ENCODE data around the gene PET100.
A peak's percentile ranks its signal among the peaks of the same experiment; 100 is the strongest.

PET100 gene

DNA sequence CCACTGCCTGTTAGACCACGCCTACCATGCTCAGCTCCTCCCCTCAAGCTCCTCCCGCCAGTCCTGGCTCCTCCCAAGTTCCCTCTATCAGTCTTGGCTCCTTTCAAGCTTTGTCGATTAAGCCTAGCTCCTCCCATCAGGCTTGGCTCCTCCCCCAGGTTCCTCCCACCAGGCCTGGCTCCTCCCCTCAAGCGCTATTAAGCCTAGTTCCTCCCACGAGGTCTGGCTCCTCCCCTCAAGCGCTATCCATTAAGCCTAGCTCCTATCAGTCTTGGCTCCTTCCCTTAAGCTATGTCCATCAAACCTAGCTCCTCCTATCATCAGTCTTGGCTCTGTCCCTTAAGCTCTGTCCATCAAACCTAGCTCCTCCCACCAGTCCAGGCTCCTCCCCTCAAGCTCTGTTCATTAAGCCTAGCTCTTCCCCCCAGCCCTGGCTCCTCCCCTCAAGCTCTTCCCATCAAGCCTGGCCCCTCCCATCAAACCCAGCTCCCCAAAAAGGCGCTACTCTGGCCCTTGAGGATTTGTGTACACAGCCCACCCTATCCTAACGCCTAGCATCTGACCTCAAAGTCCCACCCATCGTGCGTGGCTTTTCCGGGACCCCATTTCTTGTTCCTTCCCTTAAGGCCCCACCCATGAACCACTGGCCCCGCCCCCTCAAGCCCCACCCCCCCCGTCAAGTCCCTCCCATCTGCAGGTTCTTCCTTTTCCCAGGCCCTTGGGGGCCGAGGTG, 23.9 kb upstream of the PET100 start:
- Histone ChIP-seq H2AK5ac (ENCODE audit: low read length, severe bottlenecking) (no peak overlapping the region), H4K91ac (ENCODE audit: low read length) (no peak overlapping the region), H2BK5ac (ENCODE audit: low read depth, low read length, poor library complexity, severe bottlenecking) (no peak overlapping the region), H2BK12ac (ENCODE audit: low read length in 2 of 2) (no peak overlapping the region), H3K79me1 (replicated peaks; ENCODE audit: low read length, poor library complexity, severe bottlenecking) (no peaks in the 10 kb centered on the region), H3K36me3 (ENCODE audit: control insufficient read depth in 1 of 2, insufficient read depth in 2 of 2, low read depth in 1 of 2, low read length in 2 of 2) (no peaks in the 10 kb centered on the region), H3K4me2 (ENCODE audit: low read length, poor library complexity, severe bottlenecking) (no peak overlapping the region), H3K9ac (ENCODE audit: low read length) (no peak overlapping the region), H3K14ac (ENCODE audit: low read length in 2 of 2) (no peak overlapping the region), H3K27me3 (ENCODE audit: control insufficient read depth in 1 of 2, insufficient read depth in 1 of 2, low read length in 2 of 2) (peaks cover 5 to 25% of the 10 kb centered on the region in 2 experiments), H3K4me1 (ENCODE audit: control insufficient read depth, insufficient read depth, low read depth, low read length) (no peaks in the 10 kb centered on the region), H4K8ac (ENCODE audit: low read length) (no peak overlapping the region), H3K9me3 (ENCODE audit: control insufficient read depth, low read length) (no peaks in the 10 kb centered on the region), H3K23ac (ENCODE audit: low read length in 2 of 2) (no peak overlapping the region), H3K4ac (ENCODE audit: low read depth in 1 of 2, low read length in 2 of 2) (no peak overlapping the region), H2BK15ac (ENCODE audit: low read depth, poor library complexity, severe bottlenecking) (no peak overlapping the region), H2AFZ (ENCODE audit: low read depth, low read length) (no peak overlapping the region), H2BK120ac (ENCODE audit: low read depth, low read length) (no peak overlapping the region), H3K27ac (ENCODE audit: low read length, poor library complexity, severe bottlenecking) (no peak overlapping the region), H3K4me3 (ENCODE audit: insufficient read depth in 1 of 2, low read depth in 1 of 2, low read length in 2 of 2) (no peak overlapping the region), H3K18ac (ENCODE audit: low read depth in 1 of 2, low read length in 2 of 2) (no peak overlapping the region)
- peak; percentile 14 for DNase-seq
- 76% methylated on average over 13 of the region's 14 CpGs for WGBS

DNA sequence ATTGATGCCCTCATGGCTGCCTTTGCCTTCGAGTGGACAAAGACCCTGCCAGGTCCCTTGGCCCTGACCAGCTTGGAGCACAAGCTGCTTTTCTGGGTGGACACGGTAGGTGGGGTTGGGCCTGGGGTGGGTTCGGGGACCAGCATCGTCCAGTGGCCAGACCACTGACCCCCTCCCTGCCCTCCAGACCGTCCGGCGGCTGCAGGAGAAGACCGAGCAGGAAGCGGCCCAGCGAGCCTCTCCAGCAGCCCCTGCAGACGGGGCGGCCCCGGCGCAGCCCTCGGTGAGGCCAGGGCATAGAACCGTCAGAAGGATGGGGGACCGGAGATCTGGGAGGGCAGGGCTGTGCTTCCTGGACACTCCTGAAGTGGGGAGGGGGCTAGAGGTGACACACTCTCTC, 23.3 kb upstream of the PET100 start:
- no peak overlapping the region for H3K9ac ChIP-seq (ENCODE audit: low read length)
- H3K27me3 ChIP-seq (ENCODE audit: control insufficient read depth in 1 of 2, insufficient read depth in 1 of 2, low read length in 2 of 2), result peaks cover 5 to 25% of the 10 kb centered on the region in 2 experiments
- no peak overlapping the region for H3K27ac ChIP-seq (ENCODE audit: low read length, poor library complexity, severe bottlenecking)
- no peak overlapping the region for H2BK15ac ChIP-seq (ENCODE audit: low read depth, poor library complexity, severe bottlenecking)
- H3K4me1 ChIP-seq (ENCODE audit: control insufficient read depth, insufficient read depth, low read depth, low read length), result no peaks in the 10 kb centered on the region
- no peak overlapping the region for H2BK5ac ChIP-seq (ENCODE audit: low read depth, low read length, poor library complexity, severe bottlenecking)
- no peak overlapping the region for H2BK120ac ChIP-seq (ENCODE audit: low read depth, low read length)
- no peak overlapping the region for H3K4ac ChIP-seq (ENCODE audit: low read depth in 1 of 2, low read length in 2 of 2)
- H4K8ac ChIP-seq (ENCODE audit: low read length), result no peak overlapping the region
- no peaks in the 10 kb centered on the region for H3K9me3 ChIP-seq (ENCODE audit: control insufficient read depth, low read length)
- no peak for DNase-seq
- H2AFZ ChIP-seq (ENCODE audit: low read depth, low read length), result no peak overlapping the region
- H3K23ac ChIP-seq (ENCODE audit: low read length in 2 of 2), result no peak overlapping the region
- H3K14ac ChIP-seq (ENCODE audit: low read length in 2 of 2), result peak overlapping the region in 1 of 2 experiments; percentile 71
- no peak overlapping the region for H3K4me2 ChIP-seq (ENCODE audit: low read length, poor library complexity, severe bottlenecking)
- H2AK5ac ChIP-seq (ENCODE audit: low read length, severe bottlenecking), result no peak overlapping the region
- 66% methylated on average over 4 of the region's 17 CpGs for WGBS
- H3K36me3 ChIP-seq (ENCODE audit: control insufficient read depth in 1 of 2, insufficient read depth in 2 of 2, low read depth in 1 of 2, low read length in 2 of 2), result no peaks in the 10 kb centered on the region
- no peak overlapping the region for H3K18ac ChIP-seq (ENCODE audit: low read depth in 1 of 2, low read length in 2 of 2)
- H4K91ac ChIP-seq (ENCODE audit: low read length), result no peak overlapping the region
- H2BK12ac ChIP-seq (ENCODE audit: low read length in 2 of 2), result no peak overlapping the region
- H3K79me1 ChIP-seq (replicated peaks; ENCODE audit: low read length, poor library complexity, severe bottlenecking), result no peaks in the 10 kb centered on the region
- no peak overlapping the region for H3K4me3 ChIP-seq (ENCODE audit: insufficient read depth in 1 of 2, low read depth in 1 of 2, low read length in 2 of 2)

DNA sequence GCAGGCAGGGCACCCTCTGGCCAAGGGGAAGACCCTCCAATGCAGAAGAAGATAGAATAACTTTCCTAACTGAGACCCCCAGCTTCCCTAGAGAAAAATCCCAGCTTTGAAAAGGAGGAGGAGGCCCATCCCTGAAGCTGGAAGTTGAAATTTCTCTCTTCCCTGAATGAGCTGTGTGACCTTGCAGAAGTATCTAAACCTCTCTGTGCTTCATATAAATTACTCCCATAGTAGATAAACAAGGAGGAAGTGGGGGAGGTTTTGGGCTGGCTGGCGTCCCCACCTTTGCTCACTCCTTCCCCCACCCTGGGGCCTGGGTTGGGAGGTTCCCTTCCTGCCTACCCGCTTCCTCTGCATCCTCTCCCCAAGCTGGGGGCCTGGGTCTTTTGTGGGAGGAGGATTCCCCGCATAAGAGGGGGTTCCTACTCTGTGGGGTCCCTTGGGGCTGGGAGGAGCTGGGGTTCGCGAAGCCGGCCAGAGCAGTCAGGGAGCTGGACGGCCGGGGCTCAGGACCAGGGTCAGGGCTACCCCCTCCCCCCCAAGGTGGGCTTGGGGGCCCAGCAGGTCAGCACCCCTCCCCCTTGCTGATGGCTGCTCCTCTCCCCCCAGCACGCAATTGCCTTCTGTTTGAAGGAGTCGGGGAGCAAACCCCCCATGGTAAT, 22.2 kb upstream of the PET100 start:
- H3K14ac ChIP-seq (ENCODE audit: low read length in 2 of 2), result no peak overlapping the region
- H2BK12ac ChIP-seq (ENCODE audit: low read length in 2 of 2), result no peak overlapping the region
- no peak overlapping the region for H4K8ac ChIP-seq (ENCODE audit: low read length)
- no peak overlapping the region for H2BK120ac ChIP-seq (ENCODE audit: low read depth, low read length)
- H3K4me2 ChIP-seq (ENCODE audit: low read length, poor library complexity, severe bottlenecking), result no peak overlapping the region
- no peak overlapping the region for H2BK15ac ChIP-seq (ENCODE audit: low read depth, poor library complexity, severe bottlenecking)
- no peak overlapping the region for H3K9ac ChIP-seq (ENCODE audit: low read length)
- H2BK5ac ChIP-seq (ENCODE audit: low read depth, low read length, poor library complexity, severe bottlenecking), result no peak overlapping the region
- H3K36me3 ChIP-seq (ENCODE audit: control insufficient read depth in 1 of 2, insufficient read depth in 2 of 2, low read depth in 1 of 2, low read length in 2 of 2), result peaks cover 0 to 2% of the 10 kb centered on the region in 2 experiments
- no peak overlapping the region for H3K27ac ChIP-seq (ENCODE audit: low read length, poor library complexity, severe bottlenecking)
- H3K4ac ChIP-seq (ENCODE audit: low read depth in 1 of 2, low read length in 2 of 2), result no peak overlapping the region
- no peaks in the 10 kb centered on the region for H3K4me1 ChIP-seq (ENCODE audit: control insufficient read depth, insufficient read depth, low read depth, low read length)
- no peak for DNase-seq
- H4K91ac ChIP-seq (ENCODE audit: low read length), result no peak overlapping the region
- H2AK5ac ChIP-seq (ENCODE audit: low read length, severe bottlenecking), result no peak overlapping the region
- H2AFZ ChIP-seq (ENCODE audit: low read depth, low read length), result no peak overlapping the region
- H3K4me3 ChIP-seq (ENCODE audit: insufficient read depth in 1 of 2, low read depth in 1 of 2, low read length in 2 of 2), result no peak overlapping the region
- no peaks in the 10 kb centered on the region for H3K9me3 ChIP-seq (ENCODE audit: control insufficient read depth, low read length)
- no peaks in the 10 kb centered on the region for H3K79me1 ChIP-seq (replicated peaks; ENCODE audit: low read length, poor library complexity, severe bottlenecking)
- no peak overlapping the region for H3K18ac ChIP-seq (ENCODE audit: low read depth in 1 of 2, low read length in 2 of 2)
- WGBS, result 97% methylated on average over 7 of the region's 10 CpGs
- H3K27me3 ChIP-seq (ENCODE audit: control insufficient read depth in 1 of 2, insufficient read depth in 1 of 2, low read length in 2 of 2), result peaks cover under 1 to 20% of the 10 kb centered on the region in 2 experiments
- no peak overlapping the region for H3K23ac ChIP-seq (ENCODE audit: low read length in 2 of 2)

DNA sequence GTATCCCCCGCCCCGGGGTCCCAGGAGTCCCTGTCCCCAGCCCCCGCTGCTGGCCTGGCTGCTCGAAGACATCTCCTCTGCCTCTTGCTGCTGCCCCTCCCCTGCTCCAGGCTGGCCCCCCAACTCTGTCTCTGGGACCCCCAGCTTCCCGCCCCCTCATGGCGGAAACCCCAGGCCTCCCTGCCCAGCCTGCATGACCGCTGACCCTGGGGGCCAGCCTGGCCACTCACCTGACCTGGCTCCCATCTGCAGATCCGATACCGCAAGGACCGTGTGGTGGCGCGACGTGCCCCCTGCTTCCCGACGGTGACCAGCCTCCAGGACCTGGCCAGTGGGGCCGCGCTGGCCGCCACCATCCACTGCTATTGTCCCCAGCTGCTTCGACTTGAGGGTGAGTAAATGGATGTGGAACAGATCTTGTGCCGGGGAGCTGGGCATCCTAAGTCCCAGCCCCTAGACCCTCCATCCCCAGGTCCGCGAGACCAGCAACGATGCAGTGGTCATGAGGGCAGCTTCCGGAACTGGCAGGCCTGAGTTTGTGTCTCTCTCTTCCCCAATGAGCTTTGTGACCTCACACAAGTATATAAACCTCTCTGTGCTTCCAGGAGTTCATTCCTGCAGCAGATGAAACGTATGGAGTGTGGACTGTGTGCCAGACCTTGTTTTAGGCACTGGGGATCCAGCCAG, 21.6 kb upstream of the PET100 start:
- no peak overlapping the region for H2BK12ac ChIP-seq (ENCODE audit: low read length in 2 of 2)
- H3K27ac ChIP-seq (ENCODE audit: low read length, poor library complexity, severe bottlenecking), result no peak overlapping the region
- 95% methylated on average over 23 of the region's 25 CpGs for WGBS

More for the DNA sequence above, 21.6 kb upstream of the PET100 start:
- Histone ChIP-seq H3K23ac (ENCODE audit: low read length in 2 of 2) (no peak overlapping the region), H3K36me3 (ENCODE audit: control insufficient read depth in 1 of 2, insufficient read depth in 2 of 2, low read depth in 1 of 2, low read length in 2 of 2) (peaks cover 0 to 3% of the 10 kb centered on the region in 2 experiments), H2AK5ac (ENCODE audit: low read length, severe bottlenecking) (no peak overlapping the region), H2AFZ (ENCODE audit: low read depth, low read length) (no peak overlapping the region), H3K18ac (ENCODE audit: low read depth in 1 of 2, low read length in 2 of 2) (no peak overlapping the region), H4K91ac (ENCODE audit: low read length) (no peak overlapping the region), H2BK15ac (ENCODE audit: low read depth, poor library complexity, severe bottlenecking) (no peak overlapping the region), H2BK120ac (ENCODE audit: low read depth, low read length) (no peak overlapping the region), H3K4me1 (ENCODE audit: control insufficient read depth, insufficient read depth, low read depth, low read length) (no peaks in the 10 kb centered on the region), H3K4me2 (ENCODE audit: low read length, poor library complexity, severe bottlenecking) (no peak overlapping the region), H4K8ac (ENCODE audit: low read length) (no peak overlapping the region), H3K9ac (ENCODE audit: low read length) (no peak overlapping the region), H3K9me3 (ENCODE audit: control insufficient read depth, low read length) (no peaks in the 10 kb centered on the region), H3K79me1 (replicated peaks; ENCODE audit: low read length, poor library complexity, severe bottlenecking) (no peaks in the 10 kb centered on the region), H3K4me3 (ENCODE audit: insufficient read depth in 1 of 2, low read depth in 1 of 2, low read length in 2 of 2) (no peak overlapping the region), H3K27me3 (ENCODE audit: control insufficient read depth in 1 of 2, insufficient read depth in 1 of 2, low read length in 2 of 2) (peaks cover 0 to 19% of the 10 kb centered on the region in 2 experiments), H3K4ac (ENCODE audit: low read depth in 1 of 2, low read length in 2 of 2) (no peak overlapping the region), H2BK5ac (ENCODE audit: low read depth, low read length, poor library complexity, severe bottlenecking) (no peak overlapping the region), H3K14ac (ENCODE audit: low read length in 2 of 2) (no peak overlapping the region)
- no peak for DNase-seq

Measured in mesenchymal stem cell (in vitro differentiated cells and primary cell).